HFF-Myc (cell line): Measurements from ENCODE around the gene HECW1.

Experiments used
- DNase-seq: peaks from one replicate; pipeline ENCODE4 v3.0.0-alpha.2; 2011; ENCODE audit warnings: low read depth; ENCODE audit errors: extremely low read depth
- H3K4me3 ChIP-seq: replicated peaks from 2 replicates; pipeline ENCODE4 v1.5.1; 2011; ENCODE audit warnings: low read depth, mild to moderate bottlenecking, control low read depth, low read length
- TF ChIP-seq, protein P1 (sequence below): IDR thresholded peaks from 2 replicates; pipeline ENCODE4 v1.5.1; 2012; ENCODE audit warnings: mild to moderate bottlenecking, low read depth, low read length, control low read depth; ENCODE audit errors: missing control alignments

The HECW1 gene

DNA sequence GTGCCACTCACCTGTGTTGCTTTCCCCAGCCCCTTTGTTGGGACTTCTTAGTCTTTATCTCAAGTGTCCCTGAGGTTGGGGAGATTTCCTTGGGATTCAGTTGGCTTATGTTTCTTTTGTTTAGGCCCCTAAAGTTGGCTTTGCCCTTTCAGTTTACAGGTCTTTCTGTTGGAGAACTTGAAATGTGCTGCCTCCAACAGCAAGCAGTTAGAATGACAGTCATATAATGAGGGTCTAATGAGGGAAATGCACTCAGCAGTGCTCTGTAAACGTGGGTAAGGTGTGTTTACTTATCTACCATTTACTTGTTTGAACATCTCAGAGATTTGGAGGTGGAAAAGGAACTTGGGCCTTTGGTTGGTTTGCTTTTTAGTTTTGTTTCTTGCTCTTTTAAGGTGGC is 279.1 kb downstream of the HECW1 start:
- no peak for DNase-seq
- no peak overlapping the region for H3K4me3 ChIP-seq
- TF ChIP-seq, protein P1, sequence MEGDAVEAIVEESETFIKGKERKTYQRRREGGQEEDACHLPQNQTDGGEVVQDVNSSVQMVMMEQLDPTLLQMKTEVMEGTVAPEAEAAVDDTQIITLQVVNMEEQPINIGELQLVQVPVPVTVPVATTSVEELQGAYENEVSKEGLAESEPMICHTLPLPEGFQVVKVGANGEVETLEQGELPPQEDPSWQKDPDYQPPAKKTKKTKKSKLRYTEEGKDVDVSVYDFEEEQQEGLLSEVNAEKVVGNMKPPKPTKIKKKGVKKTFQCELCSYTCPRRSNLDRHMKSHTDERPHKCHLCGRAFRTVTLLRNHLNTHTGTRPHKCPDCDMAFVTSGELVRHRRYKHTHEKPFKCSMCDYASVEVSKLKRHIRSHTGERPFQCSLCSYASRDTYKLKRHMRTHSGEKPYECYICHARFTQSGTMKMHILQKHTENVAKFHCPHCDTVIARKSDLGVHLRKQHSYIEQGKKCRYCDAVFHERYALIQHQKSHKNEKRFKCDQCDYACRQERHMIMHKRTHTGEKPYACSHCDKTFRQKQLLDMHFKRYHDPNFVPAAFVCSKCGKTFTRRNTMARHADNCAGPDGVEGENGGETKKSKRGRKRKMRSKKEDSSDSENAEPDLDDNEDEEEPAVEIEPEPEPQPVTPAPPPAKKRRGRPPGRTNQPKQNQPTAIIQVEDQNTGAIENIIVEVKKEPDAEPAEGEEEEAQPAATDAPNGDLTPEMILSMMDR = no peak

DNA sequence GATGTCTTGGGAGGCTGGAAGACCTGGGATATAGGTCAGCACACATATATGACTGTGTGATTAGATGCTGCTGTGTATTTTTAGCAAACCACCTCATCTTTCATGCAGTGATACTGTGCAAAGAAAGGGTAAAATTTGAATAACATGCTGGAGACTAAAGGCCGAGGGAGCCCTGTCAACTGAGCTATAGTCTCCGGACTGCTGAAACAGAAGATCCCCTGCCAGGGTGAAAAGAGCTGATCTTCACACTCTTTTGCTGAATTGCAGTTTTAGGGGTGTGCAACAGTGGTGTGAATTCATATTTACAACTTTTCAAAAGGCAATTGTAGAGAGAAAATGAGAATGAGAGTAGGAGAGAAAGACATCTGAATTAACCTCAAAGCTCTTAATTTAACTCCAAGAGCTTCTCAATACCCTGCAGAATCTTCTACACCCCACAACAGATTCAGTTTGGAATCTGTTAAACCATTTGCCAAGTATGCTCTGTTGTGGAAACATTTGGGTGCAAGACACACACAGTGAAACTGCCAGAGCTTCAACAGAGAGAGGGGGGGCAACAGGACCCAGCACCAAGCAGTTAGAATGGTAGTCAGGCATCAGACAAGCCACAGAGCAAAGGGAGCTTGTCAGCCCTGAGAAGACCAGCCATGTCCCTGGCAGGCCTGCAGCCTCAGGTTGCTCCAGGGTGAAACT is 280.3 kb downstream of the HECW1 start:
- TF ChIP-seq, protein P1 = no peak
- no peak for DNase-seq
- no peak overlapping the region for H3K4me3 ChIP-seq

DNA sequence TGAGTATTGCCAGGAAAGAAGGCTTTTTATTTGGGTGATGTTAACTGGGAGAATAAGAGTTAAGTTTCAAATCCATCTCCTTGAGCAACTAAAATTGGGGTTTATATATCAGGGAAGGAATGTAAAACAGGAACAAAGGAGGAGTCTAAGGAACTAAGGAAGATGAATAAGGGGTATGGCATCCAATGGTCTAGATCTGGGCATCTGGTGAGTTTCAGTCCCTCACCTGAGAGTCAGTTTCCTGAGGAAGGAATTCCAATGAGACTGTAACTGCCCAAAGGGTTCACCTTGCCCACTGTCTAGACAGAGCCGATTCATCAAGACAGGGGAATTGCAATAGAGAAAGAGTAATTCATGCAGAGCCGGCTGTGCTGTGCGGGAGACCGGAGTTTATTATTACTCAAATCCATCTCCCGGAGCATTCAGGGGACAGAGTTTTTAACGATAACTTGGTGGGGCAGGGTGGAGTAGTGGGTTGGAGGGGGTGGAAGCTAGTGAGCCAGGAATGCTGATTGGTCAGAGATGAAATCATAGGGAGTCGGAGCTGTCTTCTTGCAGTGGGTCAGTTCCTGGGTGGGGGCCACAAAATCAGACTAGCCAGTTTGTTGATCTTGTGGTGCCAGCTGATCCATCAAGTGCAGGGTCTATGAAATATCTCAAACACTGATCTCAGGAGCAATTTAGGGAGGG is 282.1 kb downstream of the HECW1 start:
- H3K4me3 ChIP-seq = no peak overlapping the region
- DNase-seq = no peak
- TF ChIP-seq, protein P1 = no peak

DNA sequence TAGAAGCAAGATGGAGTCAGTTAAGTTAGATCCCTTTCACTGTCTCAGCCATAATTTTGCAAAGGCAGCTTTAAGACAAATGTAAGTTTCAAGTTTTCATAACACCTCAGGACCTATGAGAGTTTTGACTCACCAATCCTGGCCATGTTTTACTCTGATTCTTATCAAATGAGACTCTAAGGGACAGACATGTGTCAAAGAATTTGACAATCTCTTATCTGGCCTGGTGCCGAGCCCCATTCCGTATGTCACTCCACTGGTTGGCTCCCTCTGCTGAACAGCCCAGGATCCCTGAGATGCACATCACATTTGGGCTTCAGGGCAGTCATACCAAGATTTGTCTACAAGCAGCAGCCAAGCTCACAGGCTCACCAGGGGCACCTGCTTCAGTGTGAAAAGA is 282.9 kb downstream of the HECW1 start:
- no peak for DNase-seq
- TF ChIP-seq, protein P1 = no peak
- H3K4me3 ChIP-seq = no peak overlapping the region

DNA sequence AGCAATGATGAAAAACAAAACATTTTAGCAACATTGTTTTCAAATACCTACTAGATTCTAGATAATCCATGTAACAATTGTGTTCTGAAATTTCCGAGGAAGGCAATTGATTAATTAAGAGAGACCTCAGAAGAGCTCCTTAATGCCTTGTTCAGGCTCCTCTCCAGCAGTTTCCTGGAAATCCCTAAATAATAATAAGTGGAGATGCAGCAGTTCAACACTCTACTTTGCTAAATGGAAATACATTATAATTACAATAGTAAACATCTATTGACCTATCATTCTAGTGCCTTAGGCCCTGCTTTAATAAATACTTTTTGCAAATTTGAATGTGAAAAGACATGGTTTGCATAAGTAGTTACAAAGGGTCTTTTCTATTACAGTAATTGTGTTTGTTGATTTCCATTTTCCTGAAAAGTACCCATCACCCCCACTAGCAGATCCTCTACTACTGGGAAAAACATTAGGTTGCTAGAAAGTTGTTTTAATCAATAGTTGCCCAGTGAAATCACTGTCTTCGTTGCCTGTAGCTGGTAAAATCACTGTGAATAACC is 283.8 kb downstream of the HECW1 start:
- no peak for DNase-seq
- TF ChIP-seq, protein P1 = no peak
- H3K4me3 ChIP-seq = no peak overlapping the region

DNA sequence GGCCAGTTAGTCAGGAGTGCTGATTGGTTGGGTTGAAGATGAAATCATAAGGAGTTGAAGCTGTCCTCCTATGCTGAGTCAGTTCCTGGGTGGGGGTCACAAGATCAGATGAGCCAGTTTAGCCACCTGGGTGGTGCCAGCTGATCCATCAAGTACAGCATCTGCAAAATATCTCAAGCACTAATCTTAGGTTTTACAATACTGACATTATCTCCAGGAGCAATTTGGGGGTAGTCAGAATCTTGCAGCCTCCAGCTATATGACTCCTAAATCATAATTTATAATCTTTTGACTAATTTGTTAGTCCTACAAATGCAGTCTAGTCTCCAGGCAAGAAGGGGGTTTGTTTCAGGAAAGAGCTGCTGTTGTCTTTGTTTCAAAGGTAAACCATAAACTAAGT is 286.4 kb downstream of the HECW1 start:
- TF ChIP-seq, protein P1 = no peak
- no peak overlapping the region for H3K4me3 ChIP-seq
- no peak for DNase-seq
